SU-DHL-6 (cell line): ENCODE data around the gene SLAIN2.

ENCODE experiments used
- H2AFZ ChIP-seq: fragments of 200-600 bp; sonication (generic); 2 replicates; pipeline ENCODE4 v1.6.1; 2014; ENCODE audit warnings: low read depth, mild to moderate bottlenecking, moderate library complexity, mixed read lengths, antibody characterized with exemption, low read length; ENCODE audit not compliant: severe bottlenecking
- H3F3A ChIP-seq: fragments of 200-600 bp; shearing (Covaris generic); 2 replicates; pipeline ENCODE4 v1.6.0; 2016; ENCODE audit warnings: antibody characterized with exemption, mild to moderate bottlenecking; ENCODE audit not compliant: insufficient read depth
- H3K27ac ChIP-seq: fragments of 200-600 bp; sonication (generic); 2 replicates; pipeline ENCODE4 v1.5.1; 2016; ENCODE audit warnings: low read depth, mild to moderate bottlenecking, low read length, moderate library complexity, mixed read lengths
- H3K27me3 ChIP-seq: fragments of 200-600 bp; sonication (generic), shearing (Covaris generic); 2 replicates; pipeline ENCODE4 v1.6.0; 2014; ENCODE audit warnings: mild to moderate bottlenecking, low read length
- H3K36me3 ChIP-seq: fragments of 200-600 bp; sonication (generic); 2 replicates; pipeline ENCODE4 v1.6.1; 2014; ENCODE audit warnings: mild to moderate bottlenecking, low read length, mixed read lengths
- H3K4me2 ChIP-seq: fragments of 300-600, 200-600 bp; shearing (Covaris generic), sonication (generic); 2 replicates; pipeline ENCODE4 v1.6.0; 2014; ENCODE audit warnings: low read length, low read depth, mild to moderate bottlenecking; ENCODE audit not compliant: poor library complexity, severe bottlenecking
- H3K4me3 ChIP-seq: fragments of 200-600 bp; sonication (generic); 2 replicates; pipeline ENCODE4 v1.5.1; 2014; ENCODE audit warnings: antibody characterized with exemption, low read length, mild to moderate bottlenecking, mixed read lengths; ENCODE audit not compliant: insufficient read depth, poor library complexity, severe bottlenecking
- H3K79me2 ChIP-seq: fragments of 200-600 bp; sonication (generic); 2 replicates; pipeline ENCODE4 v1.6.1; 2014; ENCODE audit warnings: mild to moderate bottlenecking, low read length, moderate library complexity; ENCODE audit not compliant: insufficient read depth
- H3K9ac ChIP-seq: fragments of 200-600 bp; sonication (generic); 2 replicates; pipeline ENCODE4 v1.7.0; 2014; ENCODE audit warnings: mild to moderate bottlenecking, low read length
- H3K9me2 ChIP-seq: fragments of 200-600 bp; sonication (generic); replicated peaks from 2 replicates; pipeline ENCODE4 v1.6.1; 2014; ENCODE audit warnings: low read length; ENCODE audit not compliant: insufficient read depth
- H3K9me3 ChIP-seq: fragments of 200-600 bp; sonication (generic); 2 replicates; pipeline ENCODE4 v1.6.1; 2014; ENCODE audit warnings: low read length, mixed read lengths; ENCODE audit not compliant: insufficient read depth
- H4K20me1 ChIP-seq: fragments of 200-600 bp; sonication (generic); 2 replicates; pipeline ENCODE4 v1.6.1; 2014; ENCODE audit warnings: low read depth, mild to moderate bottlenecking, antibody characterized with exemption, low read length, moderate library complexity, mixed read lengths
- EZH2phosphoT487 ChIP-seq: fragments of 200-600 bp; sonication (generic), shearing (Covaris generic); conservative IDR thresholded peaks from 2 replicates; pipeline ENCODE4 v1.6.1; 2018; ENCODE audit warnings: mild to moderate bottlenecking, antibody characterized with exemption, low read length, moderate library complexity, mixed read lengths
- TF ChIP-seq, protein P1 (sequence below): fragments of 200-600 bp; sonication (generic); IDR thresholded peaks from one replicate; pipeline ENCODE4 v1.5.1; 2017; ENCODE audit warnings: antibody characterized with exemption, mild to moderate bottlenecking, low read length, moderate library complexity; ENCODE audit not compliant: insufficient read depth, poor library complexity, severe bottlenecking

SLAIN2 gene

DNA sequence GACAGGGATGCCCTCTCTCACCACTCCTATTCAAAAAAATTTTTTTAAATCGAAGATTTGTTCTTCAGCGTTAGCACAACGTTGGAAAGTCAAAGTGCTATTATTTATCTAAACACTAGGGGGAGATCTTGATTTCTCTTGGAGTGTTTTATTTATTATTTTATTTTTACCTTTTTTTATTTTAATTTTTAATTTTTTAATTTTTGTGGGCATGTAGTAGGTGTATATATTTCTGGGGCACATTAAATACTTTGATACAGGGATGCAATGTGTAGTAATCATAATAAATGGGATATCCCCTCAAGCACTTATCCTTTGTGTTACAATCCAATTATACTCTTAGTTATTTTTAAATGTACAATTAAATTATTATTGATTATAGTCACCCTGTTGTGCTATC lies 104.4 kb downstream of the SLAIN2 start:
- H3K27me3 ChIP-seq: no peaks in the 10 kb centered on the region

DNA sequence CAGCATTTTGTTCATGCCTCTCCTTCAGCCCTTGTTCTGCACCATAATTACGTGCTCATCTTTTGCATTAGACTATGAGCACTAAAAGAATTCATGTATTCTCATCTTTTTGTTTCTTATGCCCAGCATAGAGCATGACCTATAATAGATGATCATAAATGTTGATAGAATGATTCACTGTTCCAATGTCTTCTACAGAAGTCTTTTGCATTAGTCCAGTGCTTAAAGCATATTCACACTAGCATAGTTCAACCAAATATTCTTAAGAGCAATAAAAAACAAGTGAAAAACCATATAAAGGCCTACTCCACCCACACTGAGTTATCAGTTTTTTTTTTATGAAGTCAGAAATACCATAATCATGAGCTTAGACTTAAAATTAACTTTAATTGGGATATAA lies 105.3 kb downstream of the SLAIN2 start:
- no peak overlapping the region for H3K9ac ChIP-seq
- H3K36me3 ChIP-seq: no peaks in the 10 kb centered on the region
- H3K27me3 ChIP-seq: no peaks in the 10 kb centered on the region
- H3K79me2 ChIP-seq: no peaks in the 10 kb centered on the region
- H3K9me2 ChIP-seq: no peaks in the 10 kb centered on the region
- no peaks in the 10 kb centered on the region for H4K20me1 ChIP-seq
- no peak overlapping the region for H3K4me3 ChIP-seq
- no peaks in the 10 kb centered on the region for H3K9me3 ChIP-seq
- H3K27ac ChIP-seq: no peak overlapping the region
- H3F3A ChIP-seq: no peaks in the 10 kb centered on the region
- H2AFZ ChIP-seq: no peak overlapping the region
- H3K4me2 ChIP-seq: no peak overlapping the region
- TF ChIP-seq EZH2phosphoT487: no peak
- TF ChIP-seq, protein P1, sequence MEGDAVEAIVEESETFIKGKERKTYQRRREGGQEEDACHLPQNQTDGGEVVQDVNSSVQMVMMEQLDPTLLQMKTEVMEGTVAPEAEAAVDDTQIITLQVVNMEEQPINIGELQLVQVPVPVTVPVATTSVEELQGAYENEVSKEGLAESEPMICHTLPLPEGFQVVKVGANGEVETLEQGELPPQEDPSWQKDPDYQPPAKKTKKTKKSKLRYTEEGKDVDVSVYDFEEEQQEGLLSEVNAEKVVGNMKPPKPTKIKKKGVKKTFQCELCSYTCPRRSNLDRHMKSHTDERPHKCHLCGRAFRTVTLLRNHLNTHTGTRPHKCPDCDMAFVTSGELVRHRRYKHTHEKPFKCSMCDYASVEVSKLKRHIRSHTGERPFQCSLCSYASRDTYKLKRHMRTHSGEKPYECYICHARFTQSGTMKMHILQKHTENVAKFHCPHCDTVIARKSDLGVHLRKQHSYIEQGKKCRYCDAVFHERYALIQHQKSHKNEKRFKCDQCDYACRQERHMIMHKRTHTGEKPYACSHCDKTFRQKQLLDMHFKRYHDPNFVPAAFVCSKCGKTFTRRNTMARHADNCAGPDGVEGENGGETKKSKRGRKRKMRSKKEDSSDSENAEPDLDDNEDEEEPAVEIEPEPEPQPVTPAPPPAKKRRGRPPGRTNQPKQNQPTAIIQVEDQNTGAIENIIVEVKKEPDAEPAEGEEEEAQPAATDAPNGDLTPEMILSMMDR: no peak

More for the DNA sequence above, 104.4 kb downstream of the SLAIN2 start:
- no peaks in the 10 kb centered on the region for H3K9me3 ChIP-seq
- H3K79me2 ChIP-seq: no peaks in the 10 kb centered on the region
- H3F3A ChIP-seq: no peaks in the 10 kb centered on the region
- TF ChIP-seq EZH2phosphoT487: no peak
- TF ChIP-seq, protein P1: no peak
- no peak overlapping the region for H2AFZ ChIP-seq
- H3K36me3 ChIP-seq: no peaks in the 10 kb centered on the region
- no peak overlapping the region for H3K27ac ChIP-seq
- no peaks in the 10 kb centered on the region for H3K9me2 ChIP-seq
- H3K4me2 ChIP-seq: no peak overlapping the region
- no peaks in the 10 kb centered on the region for H4K20me1 ChIP-seq
- H3K9ac ChIP-seq: no peak overlapping the region
- no peak overlapping the region for H3K4me3 ChIP-seq

DNA sequence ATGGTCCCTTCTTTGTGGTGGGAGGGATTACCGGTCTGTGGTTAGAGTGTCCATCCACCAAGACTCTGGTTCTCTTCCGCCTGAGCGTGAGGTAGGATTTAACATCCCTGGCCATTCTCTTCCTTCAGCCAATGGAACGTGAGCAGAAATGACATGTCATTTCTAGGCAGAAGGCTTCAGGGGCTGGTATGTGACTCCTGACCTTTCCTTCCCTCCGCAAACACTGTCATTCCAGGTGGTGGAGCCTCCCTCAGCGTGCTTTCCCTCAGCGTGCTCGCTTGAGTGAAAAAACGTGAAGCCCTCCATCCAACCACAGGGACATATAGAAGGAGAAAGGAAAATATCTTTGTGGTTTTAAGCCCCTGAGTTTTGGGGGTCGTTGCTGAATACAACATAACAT lies 107.8 kb downstream of the SLAIN2 start:
- Histone ChIP-seq H2AFZ (no peak overlapping the region), H3K9me3 (no peaks in the 10 kb centered on the region)

More for the DNA sequence above, 107.8 kb downstream of the SLAIN2 start:
- no peaks in the 10 kb centered on the region for H3K79me2 ChIP-seq
- TF ChIP-seq, protein P1: no peak
- no peak for TF ChIP-seq EZH2phosphoT487
- no peaks in the 10 kb centered on the region for H4K20me1 ChIP-seq
- H3K4me3 ChIP-seq: no peak overlapping the region
- no peaks in the 10 kb centered on the region for H3F3A ChIP-seq
- no peak overlapping the region for H3K27ac ChIP-seq
- no peaks in the 10 kb centered on the region for H3K9me2 ChIP-seq
- H3K4me2 ChIP-seq: no peak overlapping the region
- H3K9ac ChIP-seq: no peak overlapping the region
- no peaks in the 10 kb centered on the region for H3K36me3 ChIP-seq
- H3K27me3 ChIP-seq: no peaks in the 10 kb centered on the region
